ENCODE data around the gene DMGDH.

Gene DMGDH

GRCh38 chr5:79069488-79070349 lies at the start of gene DMGDH, which contains the start of gene BHMT2:
Gene DMGDH (minus strand): TSS chr5:79069674. CDS start chr5:79069620, 54 bp downstream.
Gene BHMT2 (plus strand): TSS chr5:79069767. CDS start chr5:79069783, 16 bp downstream.
- DNase-seq, result no peak

GRCh38 chr5:79112703-79113058 lies 43.2 kb upstream of the DMGDH start:
- no peak for DNase-seq

GRCh38 chr5:79111960-79112702 lies 42.7 kb upstream of the DMGDH start:
- no peak for DNase-seq

GRCh38 chr5:79111387-79111959 lies 42.0 kb upstream of the DMGDH start, which contains the start of gene BHMT:
Gene BHMT (plus strand): TSS chr5:79111809. CDS start chr5:79111886, 77 bp downstream.
- DNase-seq, result no peak

GRCh38 chr5:79109527-79110492 lies 40.3 kb upstream of the DMGDH start:
- DNase-seq, result no peak

GRCh38 chr5:79108792-79109191 lies 39.3 kb upstream of the DMGDH start:
- no peak for DNase-seq

- DNase-seq, result no peak
These were observed 38.6 kb upstream of the DMGDH start for GRCh38 chr5:79108086-79108485.

GRCh38 chr5:79107020-79107796 lies 37.7 kb upstream of the DMGDH start:
- no peak for DNase-seq

- no peak for DNase-seq
These were observed 36.4 kb upstream of the DMGDH start for GRCh38 chr5:79105868-79106267.

GRCh38 chr5:79093762-79094161 lies 24.3 kb upstream of the DMGDH start:
- peak; percentile 89 for DNase-seq

GRCh38 chr5:79091064-79091463 lies 21.6 kb upstream of the DMGDH start:
- no peak for DNase-seq

- no peak for DNase-seq
These were observed 19.0 kb upstream of the DMGDH start for GRCh38 chr5:79088507-79088906.

- DNase-seq, result no peak
These were observed 16.6 kb upstream of the DMGDH start for GRCh38 chr5:79086116-79086515.

GRCh38 chr5:79081779-79082178 lies 12.3 kb upstream of the DMGDH start:
- no peak for DNase-seq

GRCh38 chr5:79080804-79081203 lies 11.3 kb upstream of the DMGDH start:
- no peak for DNase-seq

GRCh38 chr5:79077680-79078365 lies 8.3 kb upstream of the DMGDH start:
- no peak for DNase-seq

GRCh38 chr5:79076819-79077218 lies 7.3 kb upstream of the DMGDH start:
- no peak for DNase-seq

GRCh38 chr5:79075646-79076426 lies 6.4 kb upstream of the DMGDH start:
- DNase-seq, result no peak

GRCh38 chr5:79074641-79075040 lies 5.2 kb upstream of the DMGDH start:
- no peak for DNase-seq

GRCh38 chr5:79070350-79070667 lies 835 bp upstream of the DMGDH start:
- no peak for DNase-seq

All from NCI-H748 treated with DMSO at 0.1 percent for 48 hours (cell line).